ENCODE results near the gene C1QL1.

Gene C1QL1

GRCh38 chr17:44960691-44961090, 7.4 kb downstream of the C1QL1 start:
- TF ChIP-seq CTCF (IDR thresholded peaks at IDR 0.05; ENCODE audit: low read depth, low read length) = no peak
- DNase-seq (ENCODE audit: extremely low read depth, low read depth) = no peak

- TF ChIP-seq CTCF (IDR thresholded peaks at IDR 0.05; ENCODE audit: low read depth, low read length) = no peak
Measured at GRCh38 chr17:44959821-44960531, 8.1 kb downstream of the C1QL1 start.

GRCh38 chr17:44956998-44957981, 10.8 kb downstream of the C1QL1 start:
- TF ChIP-seq CTCF (IDR thresholded peaks at IDR 0.05; ENCODE audit: low read depth, low read length) = no peak
- no peak for DNase-seq (ENCODE audit: extremely low read depth, low read depth)

More at GRCh38 chr17:44959821-44960531, 8.1 kb downstream of the C1QL1 start:
- no peak for DNase-seq (ENCODE audit: extremely low read depth, low read depth)

- no peak for DNase-seq (ENCODE audit: extremely low read depth, low read depth)
- TF ChIP-seq CTCF (IDR thresholded peaks at IDR 0.05; ENCODE audit: low read depth, low read length) = no peak
Measured at GRCh38 chr17:44955674-44956425, 12.3 kb downstream of the C1QL1 start.

GRCh38 chr17:44952946-44953475, 15.1 kb downstream of the C1QL1 start:
- no peak for DNase-seq (ENCODE audit: extremely low read depth, low read depth)
- TF ChIP-seq CTCF (IDR thresholded peaks at IDR 0.05; ENCODE audit: low read depth, low read length) = no peak

GRCh38 chr17:44948315-44948795, 19.7 kb downstream of the C1QL1 start:
- no peak for TF ChIP-seq CTCF (IDR thresholded peaks at IDR 0.05; ENCODE audit: low read depth, low read length)
- DNase-seq (ENCODE audit: extremely low read depth, low read depth) = no peak

All from AG09319 (cell line).